Left cardiac atrium (tissue), 4 donors: ENCODE data around the gene AGT. TPM values are rescaled to one million over a fixed set of nuclear protein-coding genes. Genes with fewer than 3 reads are reported as not detected.
"Not testable (repeated sequence)": the region's sequence is repeated elsewhere in the genome, so short reads cannot be mapped to it uniquely, and the experiment has no call there.

Source experiments
- ATAC-seq, 2 donors: fragments of 200-7000 bp; cut with Tn5 transposase; one replicate each; pipeline ENCODE4 v1.9.1; 2020; ENCODE audit warnings: mild to moderate bottlenecking in 2 of 2, moderate library complexity in 2 of 2
- DNase-seq: peaks from one replicate; pipeline ENCODE4 v3.0.0-alpha.2; 2020
- intact Hi-C, 2 donors: fragments of 100-400 bp; cut with DNase I; formaldehyde crosslinking; loops; one replicate each; pipeline versions ENCODE4 v1.14.1 to v1.15.1; 2022 to 2023
- total RNA-seq, 2 donors: library from RNA; stranded (reverse); fragmentation: NEBNext Ultra II Directional; extraction: Animal tissue kit (Norgen Biotek cat#: 25700); gene quantifications; one replicate each; pipeline ENCODE4 v1.2.1, GENCODE V29; 2021
- donor health status: DM: no; HTN: yes; CAD: no.
- donor health status: DM: no; HTN: yes; CAD: no; lungs with severe emphysema.
- donor health status: DM: yes; HTN: yes; CAD: no.
- donor health status: Dilated cardiomyopathy.

AGT gene
- total RNA-seq, 2 donors from 2014 or later: 102 to 130 TPM

GRCh38 chr1:230668227-230668626 is 45.7 kb downstream of the AGT start:
- ATAC-seq (no peak), DNase-seq (no peak)
- intact Hi-C loops: no loop called here

GRCh38 chr1:230661976-230662375 is 51.9 kb downstream of the AGT start:
- intact Hi-C loops: no loop called here
- DNase-seq (no peak), ATAC-seq (no peak)

GRCh38 chr1:230658691-230659090 is 55.2 kb downstream of the AGT start:
- intact Hi-C loops: no loop called here
- DNase-seq (no peak), ATAC-seq (no peak)

GRCh38 chr1:230658103-230658502 is 55.8 kb downstream of the AGT start:
- DNase-seq, intact Hi-C loops, ATAC-seq: not testable (repeated sequence)

GRCh38 chr1:230656719-230657118 is 57.2 kb downstream of the AGT start:
- intact Hi-C loops, ATAC-seq, DNase-seq: not testable (repeated sequence)

Other genes starting within 250 kb of the AGT start
- gene COG2, start 71.6 kb downstream of the AGT start, total RNA-seq: 10 to 100 TPM; 30.5 to 31.2 TPM
- under 1 TPM; 0.18 to 0.24 TPM for gene CAPN9, start 33.3 kb upstream of the AGT start, total RNA-seq
- 10 to 100 TPM; 51.8 to 54.8 TPM for gene C1orf198, start 154.4 kb upstream of the AGT start, total RNA-seq